ENCODE data around the gene ERLEC1. TPM values are rescaled to one million over a fixed set of nuclear protein-coding genes. Genes with fewer than 3 reads are reported as not detected.

ERLEC1 gene
- total and polyA plus RNA-seq, 2 of the 4 experiments (the other 2 are of a cell fraction) = 40.3 to 53.4 TPM

DNA sequence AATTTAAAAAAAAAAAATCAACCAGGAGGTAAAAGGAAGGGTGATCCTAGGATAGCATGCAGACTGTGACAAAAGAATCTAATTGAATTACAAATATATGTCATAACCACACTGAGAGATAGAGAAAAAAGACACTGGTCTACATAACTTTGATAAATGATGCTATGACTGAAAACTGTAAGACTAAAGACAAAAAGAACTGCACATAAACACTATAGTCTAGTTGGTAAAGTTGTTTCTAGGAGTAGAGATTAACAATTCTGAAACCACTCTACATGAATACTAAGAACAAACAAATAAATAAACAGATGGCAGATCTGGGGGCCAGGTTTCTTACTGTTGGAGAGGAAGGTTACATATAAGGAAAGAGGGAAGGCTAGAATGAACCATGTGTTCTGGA is 33.8 kb upstream of the ERLEC1 start:
- no peak overlapping the region for H3K18ac ChIP-seq (ENCODE audit: low read depth, low read length)
- no peak overlapping the region for H4K8ac ChIP-seq (ENCODE audit: low read depth in 2 of 2, low read length in 2 of 2)
- H3K4ac ChIP-seq (ENCODE audit: low read depth, low read length) = no peak overlapping the region
- intact Hi-C loops (cut with micrococcal nuclease) = no loop called here
- no peak overlapping the region for H4K5ac ChIP-seq (ENCODE audit: low read depth, low read length)
- H3K79me1 ChIP-seq (ENCODE audit: low read depth in 1 of 2, low read length in 2 of 2) = peaks cover 0 to 9% of the 10 kb centered on the region in 2 experiments; a peak in 2 of 4 replicates
- dilution Hi-C loops (cut with HindIII; ENCODE audit: low sequenced_read_pairs, unreplicated experiment) = no loop called here
- no peak overlapping the region for H2AK9ac ChIP-seq (replicated peaks; ENCODE audit: low read depth, low read length, poor library complexity)
- peaks cover 10% of the 10 kb centered on the region for H3K36me3 ChIP-seq (ENCODE audit: control insufficient read depth, insufficient read depth, low read length)
- H3K27me3 ChIP-seq (ENCODE audit: control insufficient read depth, insufficient read depth, low read length) = no peaks in the 10 kb centered on the region
- H4K91ac ChIP-seq (ENCODE audit: insufficient read depth, low read depth, low read length) = no peak overlapping the region
- H2BK5ac ChIP-seq (ENCODE audit: low read depth, low read length, poor library complexity, severe bottlenecking) = no peak overlapping the region
- in situ Hi-C loops (cut with MboI; ENCODE audit: low sequenced_read_pairs) = no loop called here
- BruUV-seq (replicated peaks) = no TSS peak
- H3K14ac ChIP-seq (replicated peaks; ENCODE audit: low read depth, low read length) = no peak overlapping the region
- no peak overlapping the region for H3K4me2 ChIP-seq (ENCODE audit: low read depth, low read length)
- ChIA-PET POLR2A (ENCODE audit: unreplicated experiment) (no interaction called here), CTCF (interaction anchor here (0.7 kb wide), 1 partner anchor 323 kb away, joined by 5 read pairs; no protein-coding TSS in a partner anchor)
- H4K20me1 ChIP-seq (ENCODE audit: insufficient read depth, low read length) = no peaks in the 10 kb centered on the region
- TF ChIP-seq FOS (IDR thresholded peaks at IDR 0.05; ENCODE audit: low read depth, low read length) (no peak), MAZ (IDR thresholded peaks at IDR 0.05; ENCODE audit: borderline replicate concordance, low read depth, low read length) (no peak), SMC3 (IDR thresholded peaks at IDR 0.05; ENCODE audit: low read depth, low read length) (no peak)
- TF ChIP-seq, protein P1, sequence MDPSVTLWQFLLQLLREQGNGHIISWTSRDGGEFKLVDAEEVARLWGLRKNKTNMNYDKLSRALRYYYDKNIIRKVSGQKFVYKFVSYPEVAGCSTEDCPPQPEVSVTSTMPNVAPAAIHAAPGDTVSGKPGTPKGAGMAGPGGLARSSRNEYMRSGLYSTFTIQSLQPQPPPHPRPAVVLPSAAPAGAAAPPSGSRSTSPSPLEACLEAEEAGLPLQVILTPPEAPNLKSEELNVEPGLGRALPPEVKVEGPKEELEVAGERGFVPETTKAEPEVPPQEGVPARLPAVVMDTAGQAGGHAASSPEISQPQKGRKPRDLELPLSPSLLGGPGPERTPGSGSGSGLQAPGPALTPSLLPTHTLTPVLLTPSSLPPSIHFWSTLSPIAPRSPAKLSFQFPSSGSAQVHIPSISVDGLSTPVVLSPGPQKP (IDR thresholded peaks at IDR 0.05; ENCODE audit: borderline replicate concordance, low read depth, low read length) = no peak
- DNase-seq = no peak
- H2BK20ac ChIP-seq (ENCODE audit: low read depth, low read length) = no peak overlapping the region
- no peaks in the 10 kb centered on the region; the same call in 1 of the 2 replicates for H3K9me3 ChIP-seq (ENCODE audit: control insufficient read depth, insufficient read depth, low read length)
- H2BK15ac ChIP-seq (ENCODE audit: low read depth, low read length) = no peak overlapping the region
- ATAC-seq (ENCODE audit: low read depth) = no peak
- peaks cover 4% of the 10 kb centered on the region; the same call in 1 of the 2 replicates for H3K9me1 ChIP-seq (ENCODE audit: insufficient read depth, low read length)
- H2AK5ac ChIP-seq (ENCODE audit: low read depth, low read length) = no peak overlapping the region
- no peak overlapping the region for H2AFZ ChIP-seq (replicated peaks; ENCODE audit: low read length, poor library complexity)
- no peak overlapping the region for H3K4me3 ChIP-seq (ENCODE audit: insufficient read depth, low read depth, low read length)
- no peak overlapping the region for H3K9ac ChIP-seq (ENCODE audit: low read depth, low read length)
- H2BK120ac ChIP-seq (ENCODE audit: low read depth, low read length) = no peak overlapping the region
- H3K56ac ChIP-seq (ENCODE audit: extremely low read depth, insufficient read depth, low read length) = no peak overlapping the region
- no peak overlapping the region for H3K23ac ChIP-seq (ENCODE audit: low read depth, low read length)
- H3K4me1 ChIP-seq (ENCODE audit: control insufficient read depth, insufficient read depth, low read length) = no peaks in the 10 kb centered on the region
- H3K27ac ChIP-seq (ENCODE audit: insufficient read depth, low read length) = no peak overlapping the region
